Measurements from ENCODE around the gene VN1R5. TPM values are rescaled to one million over a fixed set of nuclear protein-coding genes. Genes with fewer than 3 reads are reported as not detected.

The VN1R5 gene
- total RNA-seq, 1 experiment from 2014 or later, result not detected

DNA sequence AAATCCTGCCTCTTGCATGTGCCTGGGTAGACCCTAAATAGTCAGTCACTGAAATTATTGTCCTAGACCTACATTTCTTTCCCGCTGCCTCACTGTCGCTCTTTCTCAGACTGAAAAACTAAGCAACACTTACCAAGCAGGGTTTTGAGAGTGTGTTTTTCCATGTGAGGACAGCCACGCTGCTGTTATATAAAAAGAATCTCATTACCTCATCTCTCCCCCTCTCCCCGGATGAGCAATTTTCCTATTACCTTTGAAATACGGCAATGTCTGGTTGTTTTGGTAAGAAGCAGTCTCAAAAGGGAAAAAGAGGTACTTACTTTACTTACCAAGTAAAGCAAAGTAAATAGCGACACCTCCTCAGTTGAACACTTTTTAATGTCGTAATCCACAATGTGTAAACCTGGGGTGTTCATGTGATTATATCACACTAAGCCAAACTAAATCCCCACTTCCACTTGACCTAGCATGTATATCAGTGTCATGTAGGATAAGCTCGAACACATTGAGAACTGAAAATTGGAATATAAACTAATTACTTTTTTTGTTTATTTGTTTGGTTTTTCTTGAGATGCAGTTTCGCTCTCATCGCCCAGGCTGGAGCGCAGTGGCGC, 12.2 kb upstream of the VN1R5 start:
- H3K79me2 ChIP-seq (ENCODE audit: insufficient read depth, low read length), result no peaks in the 10 kb centered on the region
- H3K4me2 ChIP-seq (ENCODE audit: low read length), result no peak overlapping the region
- H3K27ac ChIP-seq (ENCODE audit: low read depth, low read length), result no peak overlapping the region
- H3K9me2 ChIP-seq (ENCODE audit: insufficient read depth), result no peaks in the 10 kb centered on the region; the same call in 1 of the 2 replicates
- no peak overlapping the region for H2AFZ ChIP-seq (ENCODE audit: low read depth, low read length, poor library complexity, severe bottlenecking)
- H3K4me1 ChIP-seq (ENCODE audit: control insufficient read depth in 1 of 2, insufficient read depth in 2 of 2, low read length in 2 of 2), result no peaks in the 10 kb centered on the region
- DNase-seq (ENCODE audit: low read depth, low spot score), result no peak
- CTCF ChIA-PET, result no interaction called here
- no peaks in the 10 kb centered on the region for H3K9me3 ChIP-seq (ENCODE audit: control insufficient read depth in 1 of 2, insufficient read depth in 1 of 2, low read depth in 1 of 2, low read length in 2 of 2)
- H3K27me3 ChIP-seq (ENCODE audit: insufficient read depth, low read length), result no peaks in the 10 kb centered on the region
- POLR2A ChIA-PET, result no interaction called here
- no peak for TF ChIP-seq ZFX (IDR thresholded peaks at IDR 0.05)
- TF ChIP-seq, protein P1, sequence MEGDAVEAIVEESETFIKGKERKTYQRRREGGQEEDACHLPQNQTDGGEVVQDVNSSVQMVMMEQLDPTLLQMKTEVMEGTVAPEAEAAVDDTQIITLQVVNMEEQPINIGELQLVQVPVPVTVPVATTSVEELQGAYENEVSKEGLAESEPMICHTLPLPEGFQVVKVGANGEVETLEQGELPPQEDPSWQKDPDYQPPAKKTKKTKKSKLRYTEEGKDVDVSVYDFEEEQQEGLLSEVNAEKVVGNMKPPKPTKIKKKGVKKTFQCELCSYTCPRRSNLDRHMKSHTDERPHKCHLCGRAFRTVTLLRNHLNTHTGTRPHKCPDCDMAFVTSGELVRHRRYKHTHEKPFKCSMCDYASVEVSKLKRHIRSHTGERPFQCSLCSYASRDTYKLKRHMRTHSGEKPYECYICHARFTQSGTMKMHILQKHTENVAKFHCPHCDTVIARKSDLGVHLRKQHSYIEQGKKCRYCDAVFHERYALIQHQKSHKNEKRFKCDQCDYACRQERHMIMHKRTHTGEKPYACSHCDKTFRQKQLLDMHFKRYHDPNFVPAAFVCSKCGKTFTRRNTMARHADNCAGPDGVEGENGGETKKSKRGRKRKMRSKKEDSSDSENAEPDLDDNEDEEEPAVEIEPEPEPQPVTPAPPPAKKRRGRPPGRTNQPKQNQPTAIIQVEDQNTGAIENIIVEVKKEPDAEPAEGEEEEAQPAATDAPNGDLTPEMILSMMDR (IDR thresholded peaks at IDR 0.05 in 2 of 3, conservative IDR thresholded peaks at IDR 0.05 in 1 of 3; ENCODE audit: borderline replicate concordance in 1 of 3, insufficient read depth in 1 of 3, low read depth in 2 of 3, low read length in 2 of 3), result no peak
- no peak for TF ChIP-seq RAD21 (IDR thresholded peaks at IDR 0.05; ENCODE audit: low read depth)
- TF ChIP-seq ZBTB33 (IDR thresholded peaks at IDR 0.05; ENCODE audit: extremely low read depth, insufficient replicate concordance, low read length), result no peak
- TF ChIP-seq REST (IDR thresholded peaks at IDR 0.05; ENCODE audit: low read depth), result no peak
- TF ChIP-seq SIN3A (IDR thresholded peaks at IDR 0.05; ENCODE audit: low read depth), result no peak
- no peak for TF ChIP-seq CBX3 (IDR thresholded peaks at IDR 0.05; ENCODE audit: low read depth)
- no peak for TF ChIP-seq TCF7L2 (IDR thresholded peaks at IDR 0.05; ENCODE audit: borderline replicate concordance, extremely low read depth, insufficient read depth, insufficient read length)
- no peak for TF ChIP-seq SRF (IDR thresholded peaks at IDR 0.05; ENCODE audit: low read depth)
- TF ChIP-seq EZH2 (IDR thresholded peaks at IDR 0.05), result no peak
- no peak for TF ChIP-seq POLR2AphosphoS5 (IDR thresholded peaks at IDR 0.05; ENCODE audit: low read depth, low read length)
- TF ChIP-seq CEBPB (IDR thresholded peaks at IDR 0.05; ENCODE audit: low read depth), result no peak
- no peak for TF ChIP-seq JUND (IDR thresholded peaks at IDR 0.05)
- TF ChIP-seq EZH2phosphoT487 (IDR thresholded peaks at IDR 0.05; ENCODE audit: borderline replicate concordance), result no peak
- TF ChIP-seq, protein P2, sequence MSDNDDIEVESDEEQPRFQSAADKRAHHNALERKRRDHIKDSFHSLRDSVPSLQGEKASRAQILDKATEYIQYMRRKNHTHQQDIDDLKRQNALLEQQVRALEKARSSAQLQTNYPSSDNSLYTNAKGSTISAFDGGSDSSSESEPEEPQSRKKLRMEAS (IDR thresholded peaks at IDR 0.05), result no peak
- no peak for TF ChIP-seq FOSL1 (IDR thresholded peaks at IDR 0.05; ENCODE audit: low read depth)
- no peak for TF ChIP-seq ELF1 (IDR thresholded peaks at IDR 0.05; ENCODE audit: borderline replicate concordance, low read depth)
- no peak for TF ChIP-seq ZNF274 (IDR thresholded peaks at IDR 0.05; ENCODE audit: low read depth, low read length)
- no peak for TF ChIP-seq ATF3 (IDR thresholded peaks at IDR 0.05)
- no peak for ATAC-seq
- H3K9ac ChIP-seq (ENCODE audit: low read length), result no peak overlapping the region
- intact Hi-C loops (cut with micrococcal nuclease), result no loop called here
- no TSS peak for BruUV-seq (replicated peaks)
- H3K4me3 ChIP-seq (replicated peaks in 1 of 2; ENCODE audit: low read depth in 1 of 2, low read length in 2 of 2), result no peak overlapping the region
- RAD21 ChIA-PET (ENCODE audit: low non-redundant PET in 1 of 2, low total read pairs in 2 of 2, uncharacterized antibody in 2 of 2, unreplicated experiment in 2 of 2), result no interaction called here
- H4K20me1 ChIP-seq (ENCODE audit: insufficient read depth), result no peaks in the 10 kb centered on the region
- no peaks in the 10 kb centered on the region for H3K36me3 ChIP-seq (ENCODE audit: control insufficient read depth in 1 of 2, insufficient read depth in 2 of 2, low read length in 2 of 2)
